ENCODE results near the gene POLR1G.

DNA sequence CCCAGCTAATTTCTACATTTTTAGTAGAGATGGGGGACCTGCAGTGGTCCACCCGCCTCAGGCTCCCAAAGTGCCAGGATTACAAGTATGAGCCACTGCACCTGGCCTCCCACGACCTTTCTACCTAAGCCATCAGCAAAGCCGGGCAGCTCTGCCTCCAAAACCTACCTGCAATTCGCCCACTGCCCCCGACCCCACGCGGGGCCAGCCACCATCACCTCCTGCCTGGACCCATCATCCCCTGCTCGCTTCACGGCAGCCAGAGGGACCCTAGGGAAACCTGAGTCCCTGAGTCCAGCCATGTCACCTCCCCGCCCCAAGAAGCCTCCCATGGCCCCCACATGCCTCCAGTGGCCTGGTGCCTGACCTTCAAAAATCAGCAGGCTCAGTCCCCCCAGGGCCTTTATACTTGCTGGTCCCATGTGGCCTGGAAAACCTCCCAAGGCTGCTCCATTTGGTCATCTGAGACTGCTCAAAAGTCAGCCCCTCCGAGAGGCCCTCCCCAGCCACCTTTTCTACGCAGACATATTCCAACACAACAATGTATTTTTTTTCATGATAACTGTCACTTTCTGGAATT is 48.1 kb upstream of the POLR1G start:
- TF ChIP-seq, protein P1, sequence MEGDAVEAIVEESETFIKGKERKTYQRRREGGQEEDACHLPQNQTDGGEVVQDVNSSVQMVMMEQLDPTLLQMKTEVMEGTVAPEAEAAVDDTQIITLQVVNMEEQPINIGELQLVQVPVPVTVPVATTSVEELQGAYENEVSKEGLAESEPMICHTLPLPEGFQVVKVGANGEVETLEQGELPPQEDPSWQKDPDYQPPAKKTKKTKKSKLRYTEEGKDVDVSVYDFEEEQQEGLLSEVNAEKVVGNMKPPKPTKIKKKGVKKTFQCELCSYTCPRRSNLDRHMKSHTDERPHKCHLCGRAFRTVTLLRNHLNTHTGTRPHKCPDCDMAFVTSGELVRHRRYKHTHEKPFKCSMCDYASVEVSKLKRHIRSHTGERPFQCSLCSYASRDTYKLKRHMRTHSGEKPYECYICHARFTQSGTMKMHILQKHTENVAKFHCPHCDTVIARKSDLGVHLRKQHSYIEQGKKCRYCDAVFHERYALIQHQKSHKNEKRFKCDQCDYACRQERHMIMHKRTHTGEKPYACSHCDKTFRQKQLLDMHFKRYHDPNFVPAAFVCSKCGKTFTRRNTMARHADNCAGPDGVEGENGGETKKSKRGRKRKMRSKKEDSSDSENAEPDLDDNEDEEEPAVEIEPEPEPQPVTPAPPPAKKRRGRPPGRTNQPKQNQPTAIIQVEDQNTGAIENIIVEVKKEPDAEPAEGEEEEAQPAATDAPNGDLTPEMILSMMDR (IDR thresholded peaks at IDR 0.05 in 8 of 11, conservative IDR thresholded peaks at IDR 0.05 in 3 of 11) = no peak
- no peak for TF ChIP-seq POLR2A (IDR thresholded peaks at IDR 0.05)

All from spleen (tissue), 7 donors.